HG03175 (cell line): ENCODE results near the gene MRPL18.
"Not testable (repeated sequence)": the region's sequence is repeated elsewhere in the genome, so short reads cannot be mapped to it uniquely, and the experiment has no call there.

Experiments used
- ATAC-seq: cut with Tn5 transposase; IDR thresholded peaks from one replicate; pipeline ENCODE4 v1.9.1; 2021; ENCODE audit warnings: mild to moderate bottlenecking, moderate library complexity; ENCODE audit not compliant: unreplicated experiment

The MRPL18 gene

DNA sequence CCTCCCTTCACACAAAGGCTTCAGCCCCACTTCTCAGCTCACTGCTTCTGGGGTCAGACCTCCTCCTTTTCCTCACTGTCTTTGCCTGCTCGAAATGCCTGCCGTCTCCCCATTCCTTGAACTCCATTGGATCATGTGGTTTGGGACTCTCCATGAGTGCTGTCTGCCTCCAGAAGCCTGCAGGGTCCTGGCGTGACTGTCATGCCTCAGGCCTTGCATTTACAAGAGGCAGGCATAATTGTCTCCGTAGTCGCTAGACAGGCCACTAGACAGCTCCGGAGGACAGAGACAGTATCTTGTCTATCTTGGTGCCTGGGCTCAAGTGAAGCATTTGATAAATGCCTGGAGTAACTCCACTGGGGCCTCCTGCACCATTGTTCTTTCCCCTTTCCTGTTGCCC is 25.1 kb downstream of the MRPL18 start:
- ATAC-seq, result no peak

- ATAC-seq, result not testable (repeated sequence)
These were observed 26.5 kb downstream of the MRPL18 start for GRCh38 chr6:159816775-159817174.

- no peak for ATAC-seq
These were observed 27.9 kb downstream of the MRPL18 start for GRCh38 chr6:159817951-159818739.

- no peak for ATAC-seq
These were observed 28.8 kb downstream of the MRPL18 start for GRCh38 chr6:159819098-159819497.

DNA sequence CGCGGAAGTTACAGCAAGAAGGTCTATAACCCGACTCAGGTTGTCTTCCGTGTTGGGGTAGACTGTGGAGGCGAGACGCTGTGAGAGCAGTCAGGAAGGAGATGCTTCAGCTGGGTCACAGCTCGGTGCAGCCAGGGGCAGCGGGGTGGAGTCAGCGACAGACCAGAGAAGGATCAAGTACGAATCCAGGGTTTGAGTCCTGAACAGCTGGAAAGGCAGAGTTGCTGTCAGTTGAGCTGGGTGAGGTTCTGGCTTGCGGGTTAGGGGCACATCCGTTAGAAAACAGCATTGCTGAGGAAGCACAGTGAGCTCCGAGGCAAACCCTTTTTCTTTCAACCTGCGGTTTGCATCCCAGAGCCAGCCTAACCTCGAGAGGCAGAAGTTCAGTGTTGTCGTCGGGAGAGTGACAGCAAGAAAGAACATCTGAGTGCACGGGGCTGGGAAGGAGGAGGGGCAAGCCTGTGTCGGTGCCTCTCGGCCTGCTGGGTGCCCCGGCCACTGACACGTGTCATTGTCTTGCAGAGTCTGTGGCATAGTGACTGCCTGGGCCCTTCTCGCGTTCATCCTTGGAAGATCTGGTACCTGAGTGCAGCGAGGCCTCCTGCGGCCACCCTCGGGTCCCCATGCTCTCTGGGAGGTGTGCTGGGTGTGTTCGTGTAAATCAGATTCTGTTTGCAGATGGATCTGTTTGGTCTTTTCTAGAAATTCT is 29.8 kb downstream of the MRPL18 start:
- ATAC-seq, result peak; percentile 71

GRCh38 chr6:159821122-159821521 is 30.9 kb downstream of the MRPL18 start:
- no peak for ATAC-seq

DNA sequence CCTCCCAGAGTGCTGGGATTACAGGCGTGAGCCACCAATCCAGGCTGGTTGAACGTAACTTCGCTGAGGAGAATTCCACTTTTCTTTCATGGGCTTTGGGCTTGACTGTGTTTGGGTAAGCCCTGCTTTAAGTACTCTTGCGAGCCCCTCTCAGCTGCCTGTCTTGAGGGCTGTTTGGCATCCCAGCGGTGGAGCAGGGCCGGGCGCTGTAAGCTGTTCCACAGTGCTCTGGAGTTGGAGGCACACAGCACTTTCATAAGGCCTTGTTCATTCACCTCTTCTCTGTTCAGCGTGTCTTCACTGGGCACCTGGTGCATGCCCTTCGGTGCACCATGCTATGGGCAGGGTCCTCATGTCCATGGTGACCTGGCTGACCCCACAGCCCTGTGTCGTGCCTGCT is 31.5 kb downstream of the MRPL18 start:
- ATAC-seq, result no peak

DNA sequence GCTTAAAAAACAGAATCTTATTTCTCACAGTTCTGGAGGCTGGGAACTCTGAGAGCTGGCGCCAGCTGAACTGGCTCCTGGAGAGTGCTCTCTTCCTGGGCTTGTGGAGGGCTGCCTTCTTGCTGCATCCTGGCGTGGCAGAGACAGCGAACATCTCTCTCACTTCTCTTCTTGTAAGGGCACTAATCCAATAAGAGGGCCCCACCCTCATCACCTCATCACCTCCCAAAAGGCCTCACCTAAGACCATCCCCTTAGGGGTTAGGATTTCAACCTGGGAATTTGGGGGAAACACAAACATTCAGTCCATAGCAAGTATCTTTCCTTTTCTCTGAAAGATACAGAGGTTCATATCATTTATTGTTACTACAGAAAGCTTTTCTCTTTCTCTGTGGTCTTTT is 33.7 kb downstream of the MRPL18 start:
- no peak for ATAC-seq

- not testable (repeated sequence) for ATAC-seq
These were observed 34.4 kb downstream of the MRPL18 start for GRCh38 chr6:159824690-159825089.

GRCh38 chr6:159826004-159826403 is 35.7 kb downstream of the MRPL18 start:
- ATAC-seq, result no peak

- no peak for ATAC-seq
These were observed 36.8 kb downstream of the MRPL18 start for GRCh38 chr6:159826968-159827647.

- no peak for ATAC-seq
These were observed 37.8 kb downstream of the MRPL18 start for GRCh38 chr6:159828074-159828473.

GRCh38 chr6:159829526-159829925 is 39.3 kb downstream of the MRPL18 start:
- ATAC-seq, result peak; percentile 66

- no peak for ATAC-seq
These were observed 40.5 kb downstream of the MRPL18 start for GRCh38 chr6:159830501-159831372.

- ATAC-seq, result no peak
These were observed 41.1 kb downstream of the MRPL18 start for GRCh38 chr6:159831373-159831679.

- no peak for ATAC-seq
These were observed 42.7 kb downstream of the MRPL18 start for GRCh38 chr6:159832946-159833345.

DNA sequence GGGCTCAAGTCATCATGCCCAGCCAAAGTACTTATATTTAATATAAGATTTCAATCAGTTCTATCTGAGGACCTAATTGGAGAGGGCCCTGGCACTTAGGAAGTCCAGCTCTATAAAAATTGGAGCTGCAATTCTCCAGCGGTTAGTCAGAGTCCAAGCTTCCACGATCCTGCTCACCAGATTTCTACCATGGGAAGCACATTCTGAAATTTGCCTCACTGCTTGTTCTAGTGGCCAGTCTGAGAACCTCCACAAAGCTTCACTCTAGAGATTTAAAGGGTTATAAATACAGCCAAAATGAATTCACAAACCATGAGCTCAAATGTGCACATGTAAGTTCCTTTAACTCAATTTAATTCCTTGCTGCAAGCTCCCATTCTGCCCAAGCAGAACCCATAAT is 43.3 kb downstream of the MRPL18 start:
- ATAC-seq, result no peak

DNA sequence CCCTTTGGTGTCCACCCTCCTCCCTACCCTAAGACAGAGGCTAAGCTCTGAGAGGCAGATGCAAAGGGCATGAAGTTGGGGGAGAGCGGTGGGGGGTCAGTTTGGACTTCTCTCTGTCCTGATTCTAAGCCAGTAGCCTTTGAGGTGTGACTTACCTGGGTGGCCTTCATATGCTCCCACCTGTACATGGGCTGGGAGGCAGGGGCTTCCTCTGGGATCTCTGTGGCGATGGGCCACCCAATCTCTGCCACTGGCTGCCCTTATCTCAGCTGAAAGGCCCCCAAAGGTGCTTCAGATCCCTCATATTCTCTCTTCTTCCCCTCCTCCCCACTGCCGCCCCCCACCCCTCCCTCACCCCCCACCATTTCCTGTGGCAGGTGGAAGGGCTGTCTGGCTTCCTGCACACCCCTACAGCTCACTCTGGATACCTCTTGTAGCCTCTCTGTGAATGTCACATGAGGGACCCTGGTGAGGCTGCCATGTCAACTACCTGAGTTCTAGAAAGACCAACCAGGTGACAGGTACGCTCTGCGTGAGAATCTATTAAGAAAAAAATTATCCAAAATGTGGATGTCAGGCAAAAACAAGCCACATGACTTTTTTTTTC is 43.8 kb downstream of the MRPL18 start:
- no peak for ATAC-seq

DNA sequence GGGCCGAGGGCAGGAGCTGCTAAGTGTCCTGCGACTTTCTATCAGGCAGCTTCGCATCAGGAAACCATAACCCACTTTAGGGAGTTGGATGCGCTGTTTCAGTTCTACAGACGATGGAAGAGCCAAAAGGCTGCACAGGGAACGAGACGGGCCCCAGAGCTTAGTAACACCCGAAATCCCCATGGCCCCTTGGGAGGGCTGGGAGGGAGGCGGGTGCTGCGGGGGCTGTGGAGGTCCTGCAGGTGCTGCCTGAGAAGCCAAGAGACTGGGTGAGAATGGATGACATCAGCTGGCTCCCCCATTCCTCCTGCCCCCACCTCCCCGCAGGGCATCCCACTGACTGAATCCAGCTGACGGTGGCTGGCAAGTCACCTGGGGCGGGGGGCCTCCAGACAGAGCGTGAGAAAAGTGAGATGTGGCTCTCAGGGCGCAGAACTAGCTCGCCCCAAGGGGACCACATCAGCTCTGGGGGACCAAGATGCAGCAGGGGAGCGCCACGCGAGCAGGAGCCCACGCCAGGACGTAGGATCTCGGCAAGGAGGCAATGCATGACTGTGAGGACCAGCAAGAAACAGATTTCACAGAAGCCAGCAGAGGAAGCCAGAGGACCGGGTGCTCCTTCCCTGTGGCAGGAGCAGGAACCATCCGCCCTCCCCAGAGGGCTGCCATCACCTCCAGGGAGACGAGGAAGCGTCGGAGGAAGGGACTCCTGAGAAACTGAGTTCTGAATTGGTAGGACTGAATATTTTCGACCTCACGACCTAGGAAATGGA is 46.6 kb downstream of the MRPL18 start:
- ATAC-seq, result no peak

DNA sequence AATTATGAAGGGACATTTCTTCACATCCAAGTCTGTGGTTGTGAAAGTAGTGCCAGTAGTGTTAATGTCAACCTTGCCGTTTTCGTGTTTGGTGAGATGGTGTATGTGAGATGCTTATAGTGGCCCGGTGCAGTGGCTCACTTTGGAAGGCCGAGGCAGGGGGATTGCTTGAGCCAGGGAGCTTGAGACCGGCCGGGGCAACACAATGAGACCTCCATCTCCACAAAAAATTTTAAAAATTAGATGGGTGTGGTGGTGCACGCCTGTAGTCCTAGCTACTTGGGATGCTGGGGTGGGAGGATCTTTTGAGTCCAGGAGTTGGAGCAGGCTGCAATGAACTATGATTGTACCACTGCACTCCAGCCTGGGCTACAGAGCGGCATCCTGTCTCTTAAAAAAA is 47.2 kb downstream of the MRPL18 start:
- no peak for ATAC-seq
